Body of pancreas (tissue), 4 donors: ENCODE results near the gene SELENOO. TPM values are rescaled to one million over a fixed set of nuclear protein-coding genes. Genes with fewer than 3 reads are reported as not detected.
A peak's percentile ranks its signal among the peaks of the same experiment; 100 is the strongest.

Experiments
- ATAC-seq: fragments of 150-250 bp; one replicate; pipeline ENCODE4 v1.9.1; 2016
- DNase-seq, 4 donors: peaks; one replicate each; pipeline ENCODE4 v3.0.0-alpha.2; 2019
- H3K27ac ChIP-seq, 4 donors: fragments of 200-600 bp; sonication (generic); 1 replicate in 3 of 4; 2 replicates in 1 of 4; pipeline versions ENCODE4 v1.5.1 to v1.6.1; 2016 to 2019; ENCODE audit warnings: mild to moderate bottlenecking in 1 of 4, mixed read lengths in 1 of 4, moderate library complexity in 1 of 4
- H3K27me3 ChIP-seq, 2 donors: fragments of 200-600 bp; sonication (generic); one replicate each; pipeline ENCODE4 v1.6.0; 2016; ENCODE audit warnings: mild to moderate bottlenecking in 1 of 2
- H3K36me3 ChIP-seq, 2 donors: fragments of 200-600 bp; sonication (generic); replicated peaks in 1 of 2; 2 replicates each; pipeline ENCODE4 v1.5.1; 2016; ENCODE audit warnings: low read depth in 2 of 2; ENCODE audit not compliant: insufficient read depth in 1 of 2
- H3K4me1 ChIP-seq: fragments of 200-600 bp; sonication (generic); one replicate; pipeline ENCODE4 v1.6.0; 2016
- H3K4me3 ChIP-seq, 2 donors: fragments of 200-600 bp; sonication (generic); 1 replicate in 1 of 2; 2 replicates in 1 of 2; pipeline ENCODE4 v1.5.1; 2016 to 2019
- H3K9me3 ChIP-seq, 3 donors: fragments of 200-600 bp; sonication (generic); 1 replicate in 2 of 3; 2 replicates in 1 of 3; pipeline ENCODE4 v1.5.1; 2016
- CTCF ChIP-seq, 7 experiments: fragments of 450-650 bp in 4 of 7; fragments of 200-600 bp in 3 of 7; sonication (generic) in 3 of 7; IDR thresholded peaks; one replicate each; pipeline ENCODE4 v1.5.1; 2016 to 2019; ENCODE audit warnings: antibody characterized with exemption in 7 of 7
- POLR2A ChIP-seq, 3 donors: fragments of 450-650 bp; IDR thresholded peaks; one replicate each; pipeline ENCODE4 v1.6.1; 2016; ENCODE audit warnings: antibody characterized with exemption in 3 of 3, mild to moderate bottlenecking in 2 of 3
- WGBS, 2 donors: methylation state at CpG; one replicate each; pipeline ENCODE4 v1.1.5; 2017; 5-methylcytosine and 5-hydroxymethylcytosine counted together
- intact Hi-C: fragments of 100-400 bp; cut with DNase I; formaldehyde crosslinking; loops from one replicate; pipeline ENCODE4 v1.15.1; 2023
- total RNA-seq, 2 donors: library from RNA; depleted of rRNA; stranded (reverse); fragments of >200 nt; gene quantifications; one replicate each; pipeline ENCODE4 v1.1.0, GENCODE V29; 2016

Gene SELENOO
- total RNA-seq, 2 donors from 2014 or later, result 23.6 to 57.4 TPM

GRCh38 chr22:50183141-50183971, 17.5 kb upstream of the SELENOO start:
- 58 to 71% methylated on average over 12 to 19 of the region's 19 CpGs for WGBS, 2 donors
- Histone ChIP-seq H3K9me3 (no peaks in the 10 kb centered on the region), H3K36me3 (no peaks in the 10 kb centered on the region), H3K27me3 (no peaks in the 10 kb centered on the region), H3K4me3 (no peak overlapping the region), H3K27ac (peak overlapping the region; percentile 67 to 77 (median 72)), H3K4me1 (peaks cover 48% of the 10 kb centered on the region)
- ATAC-seq, result no peak
- intact Hi-C loops, result no loop called here
- TF ChIP-seq POLR2A (IDR thresholded peaks at IDR 0.05) (no peak), CTCF (IDR thresholded peaks at IDR 0.05) (no peak)
- DNase-seq, result peak in 1 of 4 donors; percentile 27

GRCh38 chr22:50184004-50184901, 16.6 kb upstream of the SELENOO start:
- Histone ChIP-seq H3K27me3 (no peaks in the 10 kb centered on the region), H3K27ac (peak overlapping the region; percentile 67 to 77 (median 72)), H3K36me3 (no peaks in the 10 kb centered on the region), H3K9me3 (no peaks in the 10 kb centered on the region), H3K4me1 (peaks cover 57% of the 10 kb centered on the region), H3K4me3 (no peak overlapping the region)
- intact Hi-C loops, result no loop called here
- WGBS, 2 donors, result 74 to 89% methylated on average over 6 to 27 of the region's 32 CpGs
- TF ChIP-seq CTCF (IDR thresholded peaks at IDR 0.05), result no peak
- TF ChIP-seq POLR2A (IDR thresholded peaks at IDR 0.05), result peak in 2 of 3 donors; percentile 13 to 14
- DNase-seq (peak; percentile 76 to 90 (median 88)), ATAC-seq (peak; percentile 30)

- WGBS, 2 donors, result 34% methylated on average over 61 of the region's 63 CpGs; no CpG with 5 or more reads in 1 of the 2 donors
- Histone ChIP-seq H3K36me3 (no peaks in the 10 kb centered on the region), H3K27ac (peak overlapping the region in 3 of 4 donors; percentile 25 to 75 (median 68)), H3K4me3 (no peak overlapping the region), H3K27me3 (no peaks in the 10 kb centered on the region), H3K4me1 (peaks cover 64% of the 10 kb centered on the region), H3K9me3 (no peaks in the 10 kb centered on the region)
- DNase-seq (peak in 1 of 4 donors; percentile 25), ATAC-seq (no peak)
- TF ChIP-seq POLR2A (IDR thresholded peaks at IDR 0.05), result no peak
- TF ChIP-seq CTCF (IDR thresholded peaks at IDR 0.05), result no peak
- intact Hi-C loops, result no loop called here
Measured at GRCh38 chr22:50184902-50185374, 15.9 kb upstream of the SELENOO start.

- Histone ChIP-seq H3K9me3 (no peaks in the 10 kb centered on the region), H3K36me3 (no peaks in the 10 kb centered on the region), H3K27me3 (no peaks in the 10 kb centered on the region), H3K27ac (peak within 1 kb of the TSS; percentile 71 to 77 (median 74)), H3K4me1 (peaks cover 69% of the 10 kb centered on the region), H3K4me3 (peak within 1 kb of the TSS; percentile 67 to 87)
- intact Hi-C loops, result no loop called here
- peak; percentile 91 to 94 (median 92) for DNase-seq
- peak; percentile 82 for ATAC-seq
- no peak for TF ChIP-seq POLR2A (IDR thresholded peaks at IDR 0.05)
- no peak for TF ChIP-seq CTCF (IDR thresholded peaks at IDR 0.05)
- WGBS, 2 donors, result 3% methylated on average over 53 of the region's 90 CpGs; no CpG with 5 or more reads in 1 of the 2 donors
Measured at GRCh38 chr22:50185375-50186087, 15.3 kb upstream of the SELENOO start, which contains the start of gene TRABD. Gene TRABD (plus strand): TSS chr22:50185913. CDS start chr22:50193061, 7,148 bp downstream.
